Activated effector memory CD4-positive, alpha-beta T cell treated with Interleukin-2 at 50 U/mL for 16 hours (primary cell): ENCODE data around the gene RIPOR2.
"Not testable (repeated sequence)": the region's sequence is repeated elsewhere in the genome, so short reads cannot be mapped to it uniquely, and the experiment has no call there.

ENCODE experiments used
- DNase-seq: peaks from one replicate; pipeline ENCODE4 v3.0.0-alpha.2; 2020

The RIPOR2 gene

GRCh38 chr6:24953726-24954125, 18.0 kb upstream of the RIPOR2 start:
- no peak for DNase-seq

GRCh38 chr6:24951811-24952299, 16.1 kb upstream of the RIPOR2 start:
- DNase-seq = peak; percentile 54

GRCh38 chr6:24950218-24950941, 14.6 kb upstream of the RIPOR2 start:
- DNase-seq = no peak

GRCh38 chr6:24949020-24949569, 13.3 kb upstream of the RIPOR2 start:
- DNase-seq = peak; percentile 68

- not testable (repeated sequence) for DNase-seq
These were observed 12.5 kb upstream of the RIPOR2 start for GRCh38 chr6:24948261-24948660.

- no peak for DNase-seq
These were observed 11.9 kb upstream of the RIPOR2 start for GRCh38 chr6:24947636-24948035.

GRCh38 chr6:24945054-24945453, 9.3 kb upstream of the RIPOR2 start:
- DNase-seq = no peak

GRCh38 chr6:24943774-24944173, 8.0 kb upstream of the RIPOR2 start:
- DNase-seq = no peak

- DNase-seq = no peak
These were observed 4.7 kb upstream of the RIPOR2 start for GRCh38 chr6:24940311-24940917.

- peak; percentile 47 for DNase-seq
These were observed 1.0 kb upstream of the RIPOR2 start for GRCh38 chr6:24936641-24937317.

- no peak for DNase-seq
These were observed 1.8 kb downstream of the RIPOR2 start for GRCh38 chr6:24933868-24934401.

- DNase-seq = no peak
These were observed 2.5 kb downstream of the RIPOR2 start for GRCh38 chr6:24933266-24933665.

GRCh38 chr6:24932832-24933231, 2.9 kb downstream of the RIPOR2 start:
- DNase-seq = no peak

GRCh38 chr6:24931718-24932691, 3.8 kb downstream of the RIPOR2 start:
- DNase-seq = no peak

- DNase-seq = no peak
These were observed 4.5 kb downstream of the RIPOR2 start for GRCh38 chr6:24931296-24931695.

GRCh38 chr6:24930431-24930871, 5.3 kb downstream of the RIPOR2 start:
- no peak for DNase-seq

GRCh38 chr6:24929242-24929641, 6.5 kb downstream of the RIPOR2 start:
- no peak for DNase-seq

GRCh38 chr6:24927985-24928745, 7.6 kb downstream of the RIPOR2 start:
- DNase-seq = no peak

GRCh38 chr6:24927277-24927955, 8.3 kb downstream of the RIPOR2 start:
- no peak for DNase-seq

- not testable (repeated sequence) for DNase-seq
These were observed 9.1 kb downstream of the RIPOR2 start for GRCh38 chr6:24926647-24927046.

- DNase-seq = no peak
These were observed 9.6 kb downstream of the RIPOR2 start for GRCh38 chr6:24926192-24926591.
